ENCODE data around the gene TMEM163. TPM values are rescaled to one million over a fixed set of nuclear protein-coding genes. Genes with fewer than 3 reads are reported as not detected.
A peak's percentile ranks its signal among the peaks of the same experiment; 100 is the strongest.

Gene TMEM163
- total RNA-seq, 2 experiments from 2014 or later, result 0.51 TPM; not detected in 1

DNA sequence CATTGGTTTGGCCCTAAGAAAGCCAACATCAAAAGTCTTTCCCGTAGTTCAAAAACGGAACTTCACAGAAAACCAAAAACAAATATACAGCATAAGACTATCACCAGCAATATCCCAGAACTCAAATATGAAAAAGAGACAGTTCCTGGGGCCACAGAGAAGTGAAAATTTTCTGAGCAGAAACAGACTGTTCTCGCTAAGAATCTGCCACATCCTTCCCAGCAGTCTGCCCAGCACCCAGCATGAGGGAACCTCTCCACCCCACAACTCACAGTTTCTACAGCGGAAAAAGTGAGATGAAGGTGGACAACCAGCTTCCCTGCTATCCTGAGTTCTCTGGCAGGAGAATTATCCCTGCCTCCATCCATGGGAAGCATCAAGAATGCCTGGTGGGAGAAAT is 26.7 kb upstream of the TMEM163 start:
- no TSS peak for BruUV-seq (replicated peaks)
- H3K27ac ChIP-seq (ENCODE audit: low read depth, low read length, poor library complexity, severe bottlenecking), result no peak overlapping the region
- no peaks in the 10 kb centered on the region for H3K79me2 ChIP-seq (ENCODE audit: insufficient read depth, low read depth, low read length)
- ChIA-PET POLR2A (no interaction called here), CTCF (ENCODE audit: unreplicated experiment) (no interaction called here)
- H3K4me3 ChIP-seq (ENCODE audit: low read depth, low read length, poor library complexity, severe bottlenecking), result no peak overlapping the region
- peak overlapping the region; percentile 62; the same call in 1 of the 2 replicates for H2AFZ ChIP-seq (ENCODE audit: low read length)
- H3K36me3 ChIP-seq (ENCODE audit: insufficient read depth, low read length), result no peaks in the 10 kb centered on the region
- no peaks in the 10 kb centered on the region for H4K20me1 ChIP-seq (ENCODE audit: insufficient read depth, low read length)
- intact Hi-C loops (cut with micrococcal nuclease; ENCODE audit: unreplicated experiment), result no loop called here
- DNase-seq (ENCODE audit: low spot score), result no peak
- peaks cover 17% of the 10 kb centered on the region for H3K4me1 ChIP-seq (ENCODE audit: insufficient read depth, low read length, poor library complexity, severe bottlenecking)
- no peaks in the 10 kb centered on the region for H3K9me2 ChIP-seq (ENCODE audit: insufficient read depth, low read length)
- no peaks in the 10 kb centered on the region for H3K9me3 ChIP-seq (ENCODE audit: low read length)
- TF ChIP-seq CTCF (conservative IDR thresholded peaks at IDR 0.05; ENCODE audit: low read length) (no peak), EZH2phosphoT487 (IDR thresholded peaks at IDR 0.05; ENCODE audit: borderline replicate concordance, low read depth, low read length) (no peak)
- H3K4me2 ChIP-seq (ENCODE audit: low read length), result peak overlapping the region; percentile 22; the same call in 1 of the 2 replicates

DNA sequence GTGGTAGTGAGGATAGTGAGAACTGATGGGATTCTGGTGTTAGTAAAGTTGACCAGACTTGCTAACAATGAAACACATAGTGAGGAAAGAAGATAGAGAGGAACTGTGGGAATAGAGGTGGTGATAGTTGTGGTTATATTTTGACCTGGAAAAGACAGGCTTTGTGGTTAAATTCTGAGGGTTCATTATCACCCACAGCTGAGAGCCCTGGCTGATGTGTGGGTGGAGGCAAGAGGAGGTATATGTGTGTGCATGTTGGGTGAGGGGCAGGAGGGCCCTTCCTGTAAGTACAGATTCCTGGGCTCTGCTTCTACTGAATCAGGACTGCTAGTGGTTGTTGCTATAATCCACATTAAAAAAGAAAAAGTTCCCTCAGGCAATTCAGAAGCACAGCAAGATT is 26.2 kb upstream of the TMEM163 start:
- H2AFZ ChIP-seq (ENCODE audit: low read length), result peak overlapping the region; percentile 62; the same call in 1 of the 2 replicates
- DNase-seq (ENCODE audit: low spot score), result no peak
- no peaks in the 10 kb centered on the region for H3K36me3 ChIP-seq (ENCODE audit: insufficient read depth, low read length)
- peak overlapping the region; percentile 22; the same call in 1 of the 2 replicates for H3K4me2 ChIP-seq (ENCODE audit: low read length)
- peaks cover 22% of the 10 kb centered on the region for H3K4me1 ChIP-seq (ENCODE audit: insufficient read depth, low read length, poor library complexity, severe bottlenecking)
- intact Hi-C loops (cut with micrococcal nuclease; ENCODE audit: unreplicated experiment), result no loop called here
- no TSS peak for BruUV-seq (replicated peaks)
- H4K20me1 ChIP-seq (ENCODE audit: insufficient read depth, low read length), result no peaks in the 10 kb centered on the region
- TF ChIP-seq CTCF (conservative IDR thresholded peaks at IDR 0.05; ENCODE audit: low read length) (no peak), EZH2phosphoT487 (IDR thresholded peaks at IDR 0.05; ENCODE audit: borderline replicate concordance, low read depth, low read length) (no peak)
- H3K27ac ChIP-seq (ENCODE audit: low read depth, low read length, poor library complexity, severe bottlenecking), result no peak overlapping the region
- H3K9me3 ChIP-seq (ENCODE audit: low read length), result no peaks in the 10 kb centered on the region
- H3K79me2 ChIP-seq (ENCODE audit: insufficient read depth, low read depth, low read length), result no peaks in the 10 kb centered on the region
- ChIA-PET CTCF (ENCODE audit: unreplicated experiment) (no interaction called here), POLR2A (no interaction called here)
- no peaks in the 10 kb centered on the region for H3K9me2 ChIP-seq (ENCODE audit: insufficient read depth, low read length)
- no peak overlapping the region for H3K4me3 ChIP-seq (ENCODE audit: low read depth, low read length, poor library complexity, severe bottlenecking)

DNA sequence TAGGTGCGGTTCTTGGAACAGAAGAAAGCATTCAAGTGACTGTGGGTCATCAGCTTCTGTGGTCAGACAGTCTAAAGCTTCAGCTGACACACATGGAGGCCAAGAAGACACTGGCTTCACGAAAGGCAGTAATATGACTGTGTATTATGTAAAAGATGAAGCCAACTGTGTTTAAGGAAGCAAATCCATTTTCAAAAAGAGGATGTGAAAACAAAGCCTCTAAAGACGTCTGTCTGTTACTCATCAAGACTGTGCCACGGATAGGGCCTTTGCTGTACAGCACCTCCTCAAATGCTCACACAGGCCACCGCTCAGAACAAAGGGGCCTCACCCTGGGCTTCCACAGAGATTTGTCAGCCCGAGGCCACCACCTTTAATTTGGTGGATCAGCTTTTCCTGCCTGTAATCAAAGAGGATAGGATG is 21.1 kb upstream of the TMEM163 start:
- H2AFZ ChIP-seq (ENCODE audit: low read length), result peak overlapping the region; percentile 76
- peak overlapping the region; percentile 93 for H3K27ac ChIP-seq (ENCODE audit: low read depth, low read length, poor library complexity, severe bottlenecking)
- BruUV-seq (replicated peaks), result no TSS peak
- H3K9me2 ChIP-seq (ENCODE audit: insufficient read depth, low read length), result no peaks in the 10 kb centered on the region
- ChIA-PET CTCF (ENCODE audit: unreplicated experiment) (interaction anchor here (1.0 kb wide), 1 partner anchor 26 kb away, joined by 3 read pairs; no protein-coding TSS in a partner anchor), POLR2A (interaction anchor here (0.7 to 1.6 kb wide), 10 partner anchors 11 to 788 kb away, joined by 3 to 6 read pairs (median 4); no protein-coding TSS in a partner anchor)
- DNase-seq (ENCODE audit: low spot score), result peak; percentile 95
- intact Hi-C loops (cut with micrococcal nuclease; ENCODE audit: unreplicated experiment), result loop anchor here (1.0 to 10.0 kb wide), 5 partner anchors 47 to 1002 kb away; partner anchors contain the start of genes CCNT2, RAB3GAP1 and UBXN4
- H3K9me3 ChIP-seq (ENCODE audit: low read length), result no peaks in the 10 kb centered on the region
- no peaks in the 10 kb centered on the region for H4K20me1 ChIP-seq (ENCODE audit: insufficient read depth, low read length)
- no peaks in the 10 kb centered on the region for H3K36me3 ChIP-seq (ENCODE audit: insufficient read depth, low read length)
- TF ChIP-seq EZH2phosphoT487 (IDR thresholded peaks at IDR 0.05; ENCODE audit: borderline replicate concordance, low read depth, low read length), result no peak
- TF ChIP-seq CTCF (conservative IDR thresholded peaks at IDR 0.05; ENCODE audit: low read length), result no peak
- peak overlapping the region; percentile 46 for H3K4me3 ChIP-seq (ENCODE audit: low read depth, low read length, poor library complexity, severe bottlenecking)
- no peaks in the 10 kb centered on the region for H3K79me2 ChIP-seq (ENCODE audit: insufficient read depth, low read depth, low read length)
- H3K4me2 ChIP-seq (ENCODE audit: low read length), result peak overlapping the region; percentile 85
- H3K4me1 ChIP-seq (ENCODE audit: insufficient read depth, low read length, poor library complexity, severe bottlenecking), result peaks cover 63% of the 10 kb centered on the region

Measured in OCI-LY7 (cell line).